Testis (tissue), 2 donors: ENCODE results near the gene SPOP.

Source experiments
- POLR2A ChIP-seq: fragments of 450-650 bp; IDR thresholded peaks from one replicate; pipeline ENCODE4 v1.6.1; 2017; ENCODE audit warnings: antibody characterized with exemption, mild to moderate bottlenecking, moderate library complexity
- TF ChIP-seq, protein P1 (sequence below), 3 experiments: fragments of 450-650 bp in 2 of 3; fragments of 200-600 bp in 1 of 3; sonication (generic) in 1 of 3; IDR thresholded peaks; one replicate each; pipeline ENCODE4 v1.5.1; 2016 to 2019; ENCODE audit warnings: antibody characterized with exemption in 3 of 3, mild to moderate bottlenecking in 2 of 3, moderate library complexity in 1 of 3

- TF ChIP-seq, protein P1, sequence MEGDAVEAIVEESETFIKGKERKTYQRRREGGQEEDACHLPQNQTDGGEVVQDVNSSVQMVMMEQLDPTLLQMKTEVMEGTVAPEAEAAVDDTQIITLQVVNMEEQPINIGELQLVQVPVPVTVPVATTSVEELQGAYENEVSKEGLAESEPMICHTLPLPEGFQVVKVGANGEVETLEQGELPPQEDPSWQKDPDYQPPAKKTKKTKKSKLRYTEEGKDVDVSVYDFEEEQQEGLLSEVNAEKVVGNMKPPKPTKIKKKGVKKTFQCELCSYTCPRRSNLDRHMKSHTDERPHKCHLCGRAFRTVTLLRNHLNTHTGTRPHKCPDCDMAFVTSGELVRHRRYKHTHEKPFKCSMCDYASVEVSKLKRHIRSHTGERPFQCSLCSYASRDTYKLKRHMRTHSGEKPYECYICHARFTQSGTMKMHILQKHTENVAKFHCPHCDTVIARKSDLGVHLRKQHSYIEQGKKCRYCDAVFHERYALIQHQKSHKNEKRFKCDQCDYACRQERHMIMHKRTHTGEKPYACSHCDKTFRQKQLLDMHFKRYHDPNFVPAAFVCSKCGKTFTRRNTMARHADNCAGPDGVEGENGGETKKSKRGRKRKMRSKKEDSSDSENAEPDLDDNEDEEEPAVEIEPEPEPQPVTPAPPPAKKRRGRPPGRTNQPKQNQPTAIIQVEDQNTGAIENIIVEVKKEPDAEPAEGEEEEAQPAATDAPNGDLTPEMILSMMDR (IDR thresholded peaks at IDR 0.05), result no peak
- TF ChIP-seq POLR2A, result no peak
Measured at GRCh38 chr17:49570540-49571242, 107.2 kb downstream of the SPOP start.
